H1 (cell line): Measurements from ENCODE around the gene PCSK1N. TPM values are rescaled to one million over a fixed set of nuclear protein-coding genes. Genes with fewer than 3 reads are reported as not detected.

Source experiments
- ASH2L ChIP-seq: fragments of 200-600, 300-600 bp; sonication (generic); IDR thresholded peaks from one replicate; pipeline ENCODE4 v1.7.1; 2017; ENCODE audit warnings: low read length
- GTF2F1 ChIP-seq: IDR thresholded peaks from 2 replicates; pipeline ENCODE4 v1.6.1; 2012; ENCODE audit warnings: low read depth, low read length, improper control_type of control experiment, borderline replicate concordance
- NANOG ChIP-seq: IDR thresholded peaks from 2 replicates; pipeline ENCODE4 v1.6.1; 2011; ENCODE audit warnings: low read length, low read depth, mild to moderate bottlenecking, inconsistent platforms; ENCODE audit not compliant: insufficient read depth, poor library complexity, severe bottlenecking
- ZNF274 ChIP-seq: IDR thresholded peaks from 2 replicates; pipeline ENCODE4 v1.7.0; 2012; ENCODE audit warnings: low read length, borderline replicate concordance; ENCODE audit errors: extremely low read depth
- polyA plus RNA-seq, 7 experiments: library from polyadenylated mRNA; depleted of rRNA in 3 of 7; stranded (reverse) in 5 of 7; unstranded in 2 of 7; fragments of >200 nt in 5 of 7; fragments of 200-250 nt in 2 of 7; gene quantifications; 1 replicate in 5 of 7; 2 replicates in 1 of 7; 4 replicates in 1 of 7; pipeline versions ENCODE4 v1.2.1 to v1.2.3, GENCODE V29; 2011 to 2013; ENCODE audit warnings: missing spikeins in 2 of 7, mixed read lengths in 2 of 7
- total RNA-seq: library from RNA; stranded (reverse); fragmentation: NEBNext Ultra II Directional; extraction: Animal tissue kit (Norgen Biotek cat#: 25700); gene quantifications from 2 replicates; pipeline ENCODE4 v1.2.1, GENCODE V29; 2021

PCSK1N gene
- total and polyA plus RNA-seq, 2 of the 8 experiments (the other 6 are each of a cell fraction or from before 2014, with no cell fraction given), result 3.6 to 4.5 TPM

DNA sequence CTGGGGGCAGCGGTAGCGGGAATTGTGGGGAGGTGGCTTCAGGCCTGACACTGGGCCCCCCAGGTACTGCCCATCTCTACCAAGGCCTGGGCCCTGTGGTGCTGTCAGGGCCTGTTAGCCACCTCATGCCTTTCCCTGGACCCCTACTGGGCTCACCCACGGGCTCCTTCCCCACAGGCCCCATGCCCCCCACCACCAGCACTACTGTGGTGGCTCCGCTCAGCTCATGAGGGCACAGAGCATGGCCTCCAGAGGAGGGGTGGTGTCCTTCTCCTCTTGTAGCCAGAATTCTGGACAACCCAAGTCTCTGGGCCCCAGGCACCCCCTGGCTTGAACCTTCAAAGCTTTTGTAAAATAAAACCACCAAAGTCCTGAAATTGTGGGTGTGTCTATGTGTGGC lies 41.5 kb downstream of the PCSK1N start (continued):
- TF ChIP-seq GTF2F1, result no peak
- no peak for TF ChIP-seq ZNF274
- TF ChIP-seq NANOG, result no peak
- no peak for TF ChIP-seq ASH2L
